Keratinocyte (primary cell): ENCODE measurements around the gene RETN. TPM values are rescaled to one million over a fixed set of nuclear protein-coding genes. Genes with fewer than 3 reads are reported as not detected.

Source experiments
- DNase-seq: peaks from one replicate; pipeline ENCODE4 v3.0.0-alpha.2; 2011; ENCODE audit warnings: low read depth, missing footprints, low spot score
- FAIRE-seq: peaks from 2 replicates; lab custom pipeline; 2011; peaks lifted over from hg19 to GRCh38; lab: Jason Lieb, UNC
- H2AFZ ChIP-seq: 2 replicates; pipeline ENCODE4 v1.6.0; 2012; ENCODE audit warnings: low read length, control low read depth, inconsistent platforms; ENCODE audit not compliant: control insufficient read depth
- H3K27ac ChIP-seq: 2 replicates; pipeline ENCODE4 v1.5.1; 2011; ENCODE audit warnings: low read length; ENCODE audit not compliant: control insufficient read depth, insufficient read depth
- H3K27me3 ChIP-seq: 3 replicates; pipeline ENCODE4 v1.6.0; 2011; ENCODE audit warnings: low read length; ENCODE audit not compliant: control insufficient read depth, insufficient read depth; ENCODE audit errors: extremely low read depth
- H3K36me3 ChIP-seq, 2 experiments: 2 replicates in 1 of 2; 3 replicates in 1 of 2; pipeline ENCODE4 v1.5.1; 2011; ENCODE audit warnings: low read length in 2 of 2, mild to moderate bottlenecking in 1 of 2; ENCODE audit not compliant: control insufficient read depth in 2 of 2, insufficient read depth in 2 of 2; ENCODE audit errors: extremely low read depth in 1 of 2
- H3K4me1 ChIP-seq: 3 replicates; pipeline ENCODE4 v1.5.1; 2011; ENCODE audit warnings: low read length; ENCODE audit not compliant: control insufficient read depth, insufficient read depth; ENCODE audit errors: extremely low read depth
- H3K4me2 ChIP-seq: 3 replicates; pipeline ENCODE4 v1.6.0; 2011; ENCODE audit warnings: low read depth, low read length; ENCODE audit not compliant: control insufficient read depth, insufficient read depth; ENCODE audit errors: extremely low read depth
- H3K4me3 ChIP-seq, 3 experiments: fragments of 200-600 bp in 1 of 3; sonication (generic) in 1 of 3; 2 replicates in 2 of 3; 3 replicates in 1 of 3; pipeline ENCODE4 v1.5.1; 2011 to 2016; ENCODE audit warnings: low read length in 3 of 3, mild to moderate bottlenecking in 3 of 3, control low read depth in 2 of 3, inconsistent platforms in 1 of 3, low read depth in 1 of 3, mixed read lengths in 1 of 3, mixed run types in 1 of 3, moderate library complexity in 1 of 3; ENCODE audit not compliant: control insufficient read depth in 2 of 3, insufficient read depth in 2 of 3; ENCODE audit errors: extremely low read depth in 1 of 3
- H3K79me2 ChIP-seq: 2 replicates; pipeline ENCODE4 v1.6.0; 2012; ENCODE audit warnings: low read length; ENCODE audit not compliant: control insufficient read depth, insufficient read depth
- H3K9ac ChIP-seq: 3 replicates; pipeline ENCODE4 v1.6.0; 2011; ENCODE audit warnings: low read length; ENCODE audit not compliant: control insufficient read depth, insufficient read depth; ENCODE audit errors: extremely low read depth
- H3K9me1 ChIP-seq: 3 replicates; pipeline ENCODE4 v1.6.0; 2011; ENCODE audit warnings: low read length; ENCODE audit not compliant: control insufficient read depth, insufficient read depth; ENCODE audit errors: extremely low read depth
- H3K9me3 ChIP-seq: 2 replicates; pipeline ENCODE4 v1.5.1; 2012; ENCODE audit warnings: low read depth, low read length; ENCODE audit not compliant: control insufficient read depth
- H4K20me1 ChIP-seq: 3 replicates; pipeline ENCODE4 v1.6.0; 2011; ENCODE audit warnings: low read length; ENCODE audit not compliant: control insufficient read depth, insufficient read depth; ENCODE audit errors: extremely low read depth
- EZH2 ChIP-seq: IDR thresholded peaks from one replicate; pipeline ENCODE4 v1.6.1; 2012; ENCODE audit warnings: inconsistent platforms, mild to moderate bottlenecking, low read length, moderate library complexity
- dilution Hi-C: fragments of 300-500 bp; cut with MboI; formaldehyde crosslinking; loops from one replicate; pipeline ENCODE4 v1.7.0; 2020; ENCODE audit warnings: low sequenced_read_pairs; ENCODE audit not compliant: extremely low pct_ligation_motif_present
- polyA plus RNA-seq, 5 experiments: library from polyadenylated mRNA; depleted of rRNA in 3 of 5; stranded (reverse) in 3 of 5; stranded (forward) in 1 of 5; unstranded in 1 of 5; fragments of >200 nt; gene quantifications; 1 replicate in 1 of 5; 2 replicates in 3 of 5; 3 replicates in 1 of 5; pipeline versions ENCODE4 v1.2.1 to v1.2.3, GENCODE V29; 2011 to 2012; ENCODE audit warnings: missing spikeins in 2 of 5, low read depth in 1 of 5, low replicate concordance in 1 of 5
- TF ChIP-seq, protein P1 (sequence below), 3 experiments: IDR thresholded peaks in 1 of 3; conservative IDR thresholded peaks in 1 of 3; optimal IDR thresholded peaks in 1 of 3; 2 replicates in 2 of 3; 3 replicates in 1 of 3; pipeline versions ENCODE3 to v1.5.1; 2011; ENCODE audit warnings: low read length in 3 of 3, mild to moderate bottlenecking in 3 of 3, moderate library complexity in 2 of 3, control low read depth in 1 of 3, inconsistent platforms in 1 of 3; ENCODE audit not compliant: insufficient read depth in 2 of 3; ENCODE audit errors: extremely low read depth in 1 of 3

The RETN gene
- polyA plus RNA-seq, 1 donor (not counting 4 experiments of a cell fraction or from before 2014, with no cell fraction given): not detected

DNA sequence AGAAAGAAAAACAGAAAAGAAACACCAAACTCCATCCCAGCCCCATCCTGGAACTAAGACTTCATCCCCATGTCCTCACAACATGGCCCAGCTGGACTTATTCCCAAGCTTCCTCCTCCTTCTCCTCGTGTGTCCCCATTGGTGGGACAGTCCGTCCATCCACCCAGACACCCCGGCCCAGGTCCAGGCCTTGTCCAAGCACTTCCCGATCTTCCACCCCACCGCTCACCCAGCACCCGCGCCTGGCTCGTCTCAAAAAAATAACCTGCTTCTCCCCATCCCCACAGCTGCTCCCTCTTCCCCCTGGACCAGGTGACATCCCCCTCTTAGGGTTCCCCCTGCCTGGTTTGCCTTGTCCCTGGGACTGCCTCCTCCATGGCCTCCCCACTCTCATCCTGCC lies 34.5 kb downstream of the RETN start:
- Histone ChIP-seq H2AFZ (no peak overlapping the region), H4K20me1 (no peaks in the 10 kb centered on the region), H3K9me3 (no peaks in the 10 kb centered on the region), H3K4me1 (no peaks in the 10 kb centered on the region), H3K36me3 (no peaks in the 10 kb centered on the region), H3K27me3 (peaks cover 10% of the 10 kb centered on the region), H3K4me2 (no peak overlapping the region), H3K79me2 (no peaks in the 10 kb centered on the region), H3K27ac (no peak overlapping the region), H3K9ac (no peak overlapping the region), H3K9me1 (no peaks in the 10 kb centered on the region), H3K4me3 (no peak overlapping the region)
- DNase-seq: no peak
- no peak for FAIRE-seq
- TF ChIP-seq, protein P1, sequence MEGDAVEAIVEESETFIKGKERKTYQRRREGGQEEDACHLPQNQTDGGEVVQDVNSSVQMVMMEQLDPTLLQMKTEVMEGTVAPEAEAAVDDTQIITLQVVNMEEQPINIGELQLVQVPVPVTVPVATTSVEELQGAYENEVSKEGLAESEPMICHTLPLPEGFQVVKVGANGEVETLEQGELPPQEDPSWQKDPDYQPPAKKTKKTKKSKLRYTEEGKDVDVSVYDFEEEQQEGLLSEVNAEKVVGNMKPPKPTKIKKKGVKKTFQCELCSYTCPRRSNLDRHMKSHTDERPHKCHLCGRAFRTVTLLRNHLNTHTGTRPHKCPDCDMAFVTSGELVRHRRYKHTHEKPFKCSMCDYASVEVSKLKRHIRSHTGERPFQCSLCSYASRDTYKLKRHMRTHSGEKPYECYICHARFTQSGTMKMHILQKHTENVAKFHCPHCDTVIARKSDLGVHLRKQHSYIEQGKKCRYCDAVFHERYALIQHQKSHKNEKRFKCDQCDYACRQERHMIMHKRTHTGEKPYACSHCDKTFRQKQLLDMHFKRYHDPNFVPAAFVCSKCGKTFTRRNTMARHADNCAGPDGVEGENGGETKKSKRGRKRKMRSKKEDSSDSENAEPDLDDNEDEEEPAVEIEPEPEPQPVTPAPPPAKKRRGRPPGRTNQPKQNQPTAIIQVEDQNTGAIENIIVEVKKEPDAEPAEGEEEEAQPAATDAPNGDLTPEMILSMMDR (optimal IDR thresholded peaks at IDR 0.05 in 1 of 3, IDR thresholded peaks at IDR 0.05 in 1 of 3, conservative IDR thresholded peaks at IDR 0.05 in 1 of 3; ENCODE audit: extremely low read depth in 1 of 3, insufficient read depth in 2 of 3, low read length in 3 of 3): no peak
- no peak for TF ChIP-seq EZH2
- dilution Hi-C loops: no loop called here

DNA sequence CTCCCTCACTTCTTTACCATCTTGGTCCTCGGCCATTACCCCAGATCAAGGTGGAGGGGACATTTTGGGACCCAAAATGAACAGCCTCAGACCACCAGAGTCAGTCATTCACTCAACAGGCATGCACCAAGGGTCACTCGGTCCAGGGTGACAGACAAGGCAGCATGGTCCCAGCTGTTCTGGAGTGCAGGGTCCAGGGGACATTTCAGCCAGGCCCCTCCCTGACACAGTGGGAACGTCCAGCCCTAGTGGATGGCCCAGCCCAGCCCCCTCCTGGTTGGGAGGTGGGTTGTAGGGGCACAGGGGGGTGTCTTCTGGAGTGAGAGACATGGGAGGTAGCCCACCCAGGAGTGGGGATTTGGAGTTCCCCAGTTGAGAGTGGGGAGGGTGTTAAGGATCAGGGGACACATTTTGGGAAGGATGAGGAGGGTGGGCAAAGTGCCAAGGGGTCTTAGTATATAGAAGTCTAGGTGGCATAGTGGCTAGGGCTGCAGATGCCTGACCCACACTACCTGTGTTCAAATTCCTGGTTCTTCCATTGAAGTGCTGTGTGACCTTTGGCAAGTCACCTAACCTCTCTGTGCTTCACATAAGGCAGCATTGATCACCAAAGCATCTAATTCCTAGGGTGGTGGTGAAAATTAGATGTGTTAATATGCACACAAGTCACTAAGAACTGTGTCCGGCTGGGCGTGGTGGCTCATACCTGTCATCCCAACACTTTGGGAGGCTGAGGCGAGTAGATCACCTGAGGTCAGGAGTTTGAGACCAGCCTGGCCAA lies 35.6 kb downstream of the RETN start:
- H3K4me3 ChIP-seq: no peak overlapping the region
- no peak for TF ChIP-seq EZH2
- TF ChIP-seq, protein P1 (optimal IDR thresholded peaks at IDR 0.05 in 1 of 3, IDR thresholded peaks at IDR 0.05 in 1 of 3, conservative IDR thresholded peaks at IDR 0.05 in 1 of 3; ENCODE audit: extremely low read depth in 1 of 3, insufficient read depth in 2 of 3, low read length in 3 of 3): no peak
- no peak overlapping the region for H3K4me2 ChIP-seq
- H3K9me1 ChIP-seq: no peaks in the 10 kb centered on the region
- no peak overlapping the region for H3K9ac ChIP-seq
- H3K4me1 ChIP-seq: no peaks in the 10 kb centered on the region
- H3K27me3 ChIP-seq: no peaks in the 10 kb centered on the region
- no peaks in the 10 kb centered on the region for H3K79me2 ChIP-seq
- H3K36me3 ChIP-seq: no peaks in the 10 kb centered on the region
- no peak overlapping the region for H3K27ac ChIP-seq
- dilution Hi-C loops: no loop called here
- H2AFZ ChIP-seq: no peak overlapping the region
- no peaks in the 10 kb centered on the region for H4K20me1 ChIP-seq
- no peak for FAIRE-seq
- no peak for DNase-seq
- no peaks in the 10 kb centered on the region for H3K9me3 ChIP-seq
